ENCODE data around the gene SLC2A14.

- TF ChIP-seq POLR2A (IDR thresholded peaks at IDR 0.05), result no peak
- TF ChIP-seq CTCF (IDR thresholded peaks at IDR 0.05), result no peak
- TF ChIP-seq EP300 (IDR thresholded peaks at IDR 0.05), result no peak
These were observed 4.3 kb downstream of the SLC2A14 start for GRCh38 chr12:7868391-7868790.

All from suprapubic skin (tissue), 3 donors.